IPS-20b (cell line): ENCODE data around the gene BCL2A1.
"Not testable (repeated sequence)": the region's sequence is repeated elsewhere in the genome, so short reads cannot be mapped to it uniquely, and the experiment has no call there.

Experiments used
- H3K27ac ChIP-seq: one replicate; pipeline ENCODE4 v1.5.1; 2013; ENCODE audit warnings: low read length
- H3K27me3 ChIP-seq: 2 replicates; pipeline ENCODE4 v1.6.1; 2013; ENCODE audit warnings: mild to moderate bottlenecking, low read length, inconsistent platforms; ENCODE audit not compliant: insufficient read depth
- H3K36me3 ChIP-seq: 2 replicates; pipeline ENCODE4 v1.6.1; 2013; ENCODE audit warnings: low read depth, mild to moderate bottlenecking, inconsistent platforms, low read length, moderate library complexity; ENCODE audit not compliant: insufficient read depth
- H3K4me1 ChIP-seq: 2 replicates; pipeline ENCODE4 v1.6.1; 2013; ENCODE audit warnings: mild to moderate bottlenecking, control low read depth, inconsistent platforms, low read length, moderate library complexity; ENCODE audit not compliant: insufficient read depth
- H3K4me3 ChIP-seq: 2 replicates; pipeline ENCODE4 v1.5.1; 2013; ENCODE audit warnings: mild to moderate bottlenecking, low read length, inconsistent platforms
- H3K9ac ChIP-seq: 2 replicates; pipeline ENCODE4 v1.6.1; 2013; ENCODE audit warnings: low read depth, mild to moderate bottlenecking, inconsistent platforms, low read length, moderate library complexity
- H3K9me3 ChIP-seq: 2 replicates; pipeline ENCODE4 v1.6.1; 2013; ENCODE audit warnings: mild to moderate bottlenecking, low read depth, low read length, inconsistent platforms; ENCODE audit not compliant: insufficient read depth

BCL2A1 gene

GRCh38 chr15:79967298-79968182 lies 3.5 kb downstream of the BCL2A1 start:
- H3K4me1 ChIP-seq: no peaks in the 10 kb centered on the region; the same call in 1 of the 2 replicates
- no peak overlapping the region for H3K9ac ChIP-seq
- no peaks in the 10 kb centered on the region for H3K27me3 ChIP-seq
- H3K36me3 ChIP-seq: no peaks in the 10 kb centered on the region
- H3K4me3 ChIP-seq: no peak overlapping the region
- H3K9me3 ChIP-seq: no peaks in the 10 kb centered on the region
- no peak overlapping the region for H3K27ac ChIP-seq

GRCh38 chr15:79966634-79967297 lies 4.2 kb downstream of the BCL2A1 start:
- Histone ChIP-seq H3K36me3 (no peaks in the 10 kb centered on the region), H3K4me1 (no peaks in the 10 kb centered on the region; the same call in 1 of the 2 replicates), H3K4me3 (no peak overlapping the region), H3K27me3 (no peaks in the 10 kb centered on the region), H3K9ac (no peak overlapping the region), H3K9me3 (no peaks in the 10 kb centered on the region), H3K27ac (no peak overlapping the region)

- H3K27me3 ChIP-seq: no peaks in the 10 kb centered on the region
- H3K4me1 ChIP-seq: no peaks in the 10 kb centered on the region
- H3K4me3 ChIP-seq: no peak overlapping the region
- H3K9ac ChIP-seq: no peak overlapping the region
- no peaks in the 10 kb centered on the region for H3K36me3 ChIP-seq
- no peaks in the 10 kb centered on the region for H3K9me3 ChIP-seq
- H3K27ac ChIP-seq: no peak overlapping the region
Measured at GRCh38 chr15:79965846-79966630, 5.0 kb downstream of the BCL2A1 start.

- Histone ChIP-seq H3K36me3 (no peaks in the 10 kb centered on the region), H3K4me3 (no peak overlapping the region), H3K9me3 (no peaks in the 10 kb centered on the region), H3K9ac (no peak overlapping the region), H3K27me3 (no peaks in the 10 kb centered on the region), H3K27ac (no peak overlapping the region), H3K4me1 (no peaks in the 10 kb centered on the region)
Measured at GRCh38 chr15:79964232-79964805, 6.7 kb downstream of the BCL2A1 start.

- not testable (repeated sequence) for H3K36me3 ChIP-seq, H3K9ac ChIP-seq, H3K27ac ChIP-seq, H3K9me3 ChIP-seq, H3K4me1 ChIP-seq, H3K4me3 ChIP-seq, H3K27me3 ChIP-seq
Measured at GRCh38 chr15:79962921-79963320, 8.1 kb downstream of the BCL2A1 start.

- no peak overlapping the region for H3K9ac ChIP-seq
- H3K4me1 ChIP-seq: no peaks in the 10 kb centered on the region
- no peak overlapping the region for H3K27ac ChIP-seq
- H3K36me3 ChIP-seq: no peaks in the 10 kb centered on the region
- no peaks in the 10 kb centered on the region for H3K9me3 ChIP-seq
- no peaks in the 10 kb centered on the region for H3K27me3 ChIP-seq
- no peak overlapping the region for H3K4me3 ChIP-seq
Measured at GRCh38 chr15:79962178-79962577, 8.8 kb downstream of the BCL2A1 start.

GRCh38 chr15:79960502-79961212 lies 10.3 kb downstream of the BCL2A1 start:
- Histone ChIP-seq H3K9me3 (no peaks in the 10 kb centered on the region), H3K27me3 (no peaks in the 10 kb centered on the region), H3K4me3 (no peak overlapping the region), H3K4me1 (no peaks in the 10 kb centered on the region), H3K36me3 (no peaks in the 10 kb centered on the region), H3K9ac (no peak overlapping the region), H3K27ac (no peak overlapping the region)

- H3K27ac ChIP-seq: no peak overlapping the region
- no peak overlapping the region for H3K9ac ChIP-seq
- no peaks in the 10 kb centered on the region for H3K4me1 ChIP-seq
- no peaks in the 10 kb centered on the region for H3K27me3 ChIP-seq
- H3K36me3 ChIP-seq: no peaks in the 10 kb centered on the region
- no peak overlapping the region for H3K4me3 ChIP-seq
- H3K9me3 ChIP-seq: no peaks in the 10 kb centered on the region
Measured at GRCh38 chr15:79957741-79958140, 13.3 kb downstream of the BCL2A1 start.

GRCh38 chr15:79956354-79956939 lies 14.5 kb downstream of the BCL2A1 start:
- Histone ChIP-seq H3K36me3 (no peaks in the 10 kb centered on the region), H3K9me3 (no peaks in the 10 kb centered on the region), H3K9ac (no peak overlapping the region), H3K27ac (no peak overlapping the region), H3K4me3 (no peak overlapping the region), H3K27me3 (no peaks in the 10 kb centered on the region), H3K4me1 (no peaks in the 10 kb centered on the region)

- no peaks in the 10 kb centered on the region for H3K9me3 ChIP-seq
- H3K36me3 ChIP-seq: no peaks in the 10 kb centered on the region
- H3K27ac ChIP-seq: no peak overlapping the region
- no peak overlapping the region for H3K9ac ChIP-seq
- H3K27me3 ChIP-seq: no peaks in the 10 kb centered on the region
- no peaks in the 10 kb centered on the region for H3K4me1 ChIP-seq
- H3K4me3 ChIP-seq: no peak overlapping the region
Measured at GRCh38 chr15:79954661-79955060, 16.3 kb downstream of the BCL2A1 start.
